ENCODE measurements around the gene NACAD.

GRCh38 chr7:45031829-45032228 lies 56.9 kb downstream of the NACAD start:
- TF ChIP-seq CTCF (IDR thresholded peaks at IDR 0.05) (no peak), POLR2A (IDR thresholded peaks at IDR 0.05) (no peak)
